ENCODE data around the gene JOSD2.
"Not testable (repeated sequence)": the region's sequence is repeated elsewhere in the genome, so short reads cannot be mapped to it uniquely, and the experiment has no call there.

JOSD2 gene

GRCh38 chr19:50547385-50548190 lies 36.6 kb upstream of the JOSD2 start:
- in situ Hi-C loops (cut with HindIII; ENCODE audit: low sequenced_read_pairs): no loop called here

DNA sequence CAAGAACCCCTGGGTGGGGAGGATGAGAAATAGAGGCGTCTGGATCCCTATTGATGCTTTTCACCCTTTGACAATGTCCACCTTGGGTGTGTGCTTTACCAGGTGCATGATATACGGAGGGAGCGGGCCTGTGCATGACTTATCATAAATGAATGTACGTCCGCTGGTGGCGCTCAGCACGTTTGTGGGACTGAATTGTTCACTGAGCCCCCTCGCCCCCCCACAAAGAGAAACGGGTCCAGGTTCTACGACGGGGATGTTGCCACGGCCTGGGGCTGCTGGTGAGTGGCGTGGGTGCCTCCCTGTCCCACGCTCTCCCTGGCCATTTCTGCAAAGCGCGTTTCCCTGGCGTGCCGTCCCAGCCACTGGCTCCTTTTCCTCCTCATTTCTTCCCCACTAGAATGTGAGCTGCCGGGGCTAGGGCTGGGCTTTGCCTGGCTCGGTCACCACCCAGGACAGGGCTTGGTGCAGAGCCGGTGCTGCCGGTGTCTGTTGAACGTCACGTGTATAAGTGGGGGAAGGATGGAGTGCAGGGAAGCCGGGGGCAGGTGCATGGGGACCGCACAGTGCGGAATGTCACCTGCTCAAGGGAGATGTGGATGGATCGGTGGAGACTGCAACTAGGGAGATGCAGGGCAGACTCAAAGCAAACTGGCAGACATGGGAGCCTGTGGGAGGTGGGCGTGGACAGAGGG lies 35.7 kb upstream of the JOSD2 start:
- in situ Hi-C loops (cut with HindIII; ENCODE audit: low sequenced_read_pairs): no loop called here

DNA sequence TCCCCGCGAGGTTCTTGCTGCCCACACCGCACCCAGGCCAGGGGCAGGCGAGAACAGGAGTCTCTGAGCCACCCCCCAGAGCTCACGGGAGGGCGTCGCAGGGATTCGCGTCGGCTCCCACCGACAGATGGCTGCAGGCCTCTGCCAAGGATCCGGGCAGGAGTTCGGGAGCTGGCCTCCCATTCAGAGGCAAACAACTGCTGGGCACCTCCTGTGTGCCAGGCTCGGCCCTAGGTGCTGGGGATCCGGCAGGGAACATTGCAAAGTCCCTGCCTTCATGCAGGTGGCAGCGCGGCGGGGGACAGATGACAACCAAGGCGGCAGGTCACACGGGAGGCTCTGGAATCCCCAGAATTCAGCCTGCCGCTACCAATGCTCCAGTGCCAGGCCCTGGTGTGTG lies 32.0 kb upstream of the JOSD2 start:
- in situ Hi-C loops (cut with HindIII; ENCODE audit: low sequenced_read_pairs): no loop called here

GRCh38 chr19:50537769-50538230 lies 26.8 kb upstream of the JOSD2 start:
- in situ Hi-C loops (cut with HindIII; ENCODE audit: low sequenced_read_pairs): no loop called here

DNA sequence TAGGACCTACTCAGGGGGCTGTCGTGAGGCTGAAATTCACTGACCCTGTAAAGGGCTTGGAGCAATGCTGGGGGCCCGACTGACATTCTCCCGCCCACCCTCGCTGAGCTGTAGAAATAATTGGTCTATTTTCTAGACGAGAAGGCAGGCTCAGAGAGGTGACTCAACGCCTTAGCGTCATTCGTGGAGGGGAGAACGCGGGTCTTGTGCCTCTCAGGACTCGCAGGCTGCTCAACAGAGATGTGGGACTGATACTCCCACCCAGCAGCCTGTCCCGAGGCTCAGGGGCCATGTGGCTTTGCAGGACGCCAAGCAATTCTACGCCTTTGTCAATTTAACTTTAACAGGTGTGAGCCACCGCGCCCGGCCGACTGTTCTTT lies 26.3 kb upstream of the JOSD2 start:
- in situ Hi-C loops (cut with HindIII; ENCODE audit: low sequenced_read_pairs): no loop called here

DNA sequence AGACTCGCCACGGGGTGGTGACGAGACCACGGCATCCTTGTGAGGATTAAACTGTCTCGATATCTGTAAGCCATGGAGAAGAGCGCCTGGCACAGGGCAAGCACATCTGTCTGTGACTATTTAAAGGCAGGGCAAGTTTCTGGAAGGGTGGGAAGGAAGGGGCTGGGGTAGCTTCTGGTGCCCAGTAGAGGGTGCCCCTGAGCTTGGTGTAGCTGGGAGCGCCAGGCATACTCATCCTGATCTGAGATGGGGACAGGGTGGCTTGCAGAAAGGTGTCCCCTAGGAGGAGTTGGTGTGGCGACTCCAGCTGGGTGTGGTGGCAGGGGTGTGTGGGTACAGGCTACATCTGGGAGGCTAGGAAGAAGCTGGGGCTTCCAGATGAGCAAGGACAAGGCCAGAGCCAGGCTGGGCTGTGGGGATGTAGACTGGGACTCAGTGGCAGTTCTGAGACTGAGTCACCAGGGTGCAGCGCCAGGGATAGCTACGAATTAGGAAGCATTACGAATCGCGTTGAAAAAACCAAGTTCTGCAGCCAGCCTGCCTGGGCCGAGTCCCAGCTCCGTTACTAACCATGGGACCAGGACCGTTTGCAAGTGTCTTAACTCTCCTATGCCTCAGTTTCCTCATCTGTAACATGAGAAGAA lies 25.8 kb upstream of the JOSD2 start:
- in situ Hi-C loops (cut with HindIII; ENCODE audit: low sequenced_read_pairs): no loop called here

- in situ Hi-C loops (cut with HindIII; ENCODE audit: low sequenced_read_pairs): no loop called here
Measured at GRCh38 chr19:50535672-50536187, 24.7 kb upstream of the JOSD2 start.

DNA sequence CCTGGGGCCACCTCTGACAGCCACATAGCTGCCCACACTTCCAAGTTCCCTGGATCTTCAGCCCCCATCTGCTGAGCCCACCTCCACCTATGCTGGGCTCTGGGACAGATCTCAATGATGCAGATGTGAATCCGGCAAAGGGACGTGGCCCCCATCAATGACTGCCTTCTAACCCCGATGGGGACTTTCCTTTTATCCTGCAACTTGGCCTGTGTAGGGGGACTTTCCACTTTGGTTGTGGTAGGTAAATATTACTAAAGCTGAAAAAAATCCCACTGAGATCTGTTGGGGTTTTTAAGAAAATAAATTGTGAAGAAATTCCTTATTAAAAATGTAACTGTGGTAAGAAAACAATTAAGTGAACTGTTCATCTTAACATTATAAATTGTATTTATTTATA lies 23.5 kb upstream of the JOSD2 start:
- in situ Hi-C loops (cut with HindIII; ENCODE audit: low sequenced_read_pairs): no loop called here

- in situ Hi-C loops (cut with HindIII; ENCODE audit: low sequenced_read_pairs): no loop called here
Measured at GRCh38 chr19:50532952-50533351, 22.0 kb upstream of the JOSD2 start.

- in situ Hi-C loops (cut with HindIII; ENCODE audit: low sequenced_read_pairs): no loop called here
Measured at GRCh38 chr19:50531171-50531612, 20.2 kb upstream of the JOSD2 start.

DNA sequence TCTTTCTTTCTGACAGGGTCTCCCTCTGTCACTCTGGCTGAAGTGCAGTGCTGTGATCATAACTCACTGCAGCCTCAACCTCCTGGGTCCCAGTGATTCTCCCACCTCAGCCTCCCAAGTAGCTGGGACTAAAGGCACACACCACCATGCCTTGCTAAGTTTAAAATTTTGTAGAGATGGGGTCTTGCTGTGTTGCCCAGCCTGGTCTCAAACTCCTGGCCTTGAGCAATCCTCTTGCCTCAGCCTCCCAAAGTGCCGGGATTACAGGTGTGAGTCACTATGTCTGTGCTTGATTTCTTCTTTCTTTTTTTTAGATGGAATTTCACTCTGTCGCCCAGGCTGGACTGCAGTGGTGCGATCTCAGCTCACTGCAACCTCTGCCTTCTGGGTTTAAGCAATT lies 17.1 kb upstream of the JOSD2 start:
- in situ Hi-C loops (cut with HindIII; ENCODE audit: low sequenced_read_pairs): not testable (repeated sequence)

DNA sequence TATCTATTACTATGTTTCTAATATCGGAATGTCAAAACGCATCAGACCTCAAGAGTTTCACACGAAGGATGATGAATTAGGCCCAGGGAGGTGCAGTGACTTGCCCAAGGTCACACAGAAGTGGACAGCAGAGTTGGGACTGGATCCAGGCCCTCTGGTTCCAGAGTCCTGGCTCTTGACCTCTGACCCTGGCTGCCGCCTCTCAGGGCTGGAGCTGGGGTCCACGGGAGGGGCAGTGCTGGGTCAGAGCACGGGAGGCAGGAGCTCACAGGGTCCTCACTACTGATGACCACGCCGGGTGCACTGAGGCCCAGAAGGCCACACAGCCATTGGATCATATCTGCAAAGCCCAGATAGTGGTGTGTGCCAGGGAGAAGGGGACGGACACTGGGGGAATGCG lies 11.9 kb upstream of the JOSD2 start:
- in situ Hi-C loops (cut with HindIII; ENCODE audit: low sequenced_read_pairs): no loop called here

DNA sequence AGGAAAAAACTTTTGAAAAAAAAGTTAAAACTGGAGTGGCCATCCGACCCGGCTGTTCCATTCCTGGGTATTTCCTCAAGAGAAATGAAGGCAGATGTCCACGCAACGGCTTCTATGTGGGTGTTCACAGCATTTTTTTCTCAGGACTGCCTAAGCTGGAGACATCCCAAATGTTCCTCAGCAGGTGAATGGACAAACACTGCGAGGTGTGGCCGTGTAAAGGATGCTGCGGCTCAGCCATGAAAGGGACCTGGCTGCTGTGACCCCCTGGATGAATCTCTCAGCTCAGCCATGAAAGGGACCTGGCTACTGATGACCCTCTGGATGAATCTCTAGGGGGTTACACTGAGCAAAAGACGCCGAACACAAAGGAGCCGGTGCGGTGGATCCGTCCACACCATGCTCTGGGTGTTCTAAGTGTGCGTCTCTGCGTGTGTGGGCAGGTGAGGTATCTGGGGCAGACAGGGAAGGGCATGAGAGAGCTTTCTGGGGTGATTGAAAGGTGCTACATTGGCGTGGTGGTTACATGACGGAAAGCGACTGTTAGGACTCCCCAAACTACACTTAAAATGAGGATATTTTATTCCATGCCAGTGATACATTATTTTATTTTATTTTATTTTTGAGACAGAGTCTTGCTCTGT lies 10.0 kb upstream of the JOSD2 start:
- in situ Hi-C loops (cut with HindIII; ENCODE audit: low sequenced_read_pairs): no loop called here

GRCh38 chr19:50519006-50519575 lies 8.1 kb upstream of the JOSD2 start:
- in situ Hi-C loops (cut with HindIII; ENCODE audit: low sequenced_read_pairs): no loop called here

GRCh38 chr19:50518091-50519005 lies 7.4 kb upstream of the JOSD2 start:
- in situ Hi-C loops (cut with HindIII; ENCODE audit: low sequenced_read_pairs): no loop called here

- in situ Hi-C loops (cut with HindIII; ENCODE audit: low sequenced_read_pairs): no loop called here
Measured at GRCh38 chr19:50517704-50518075, 6.7 kb upstream of the JOSD2 start.

DNA sequence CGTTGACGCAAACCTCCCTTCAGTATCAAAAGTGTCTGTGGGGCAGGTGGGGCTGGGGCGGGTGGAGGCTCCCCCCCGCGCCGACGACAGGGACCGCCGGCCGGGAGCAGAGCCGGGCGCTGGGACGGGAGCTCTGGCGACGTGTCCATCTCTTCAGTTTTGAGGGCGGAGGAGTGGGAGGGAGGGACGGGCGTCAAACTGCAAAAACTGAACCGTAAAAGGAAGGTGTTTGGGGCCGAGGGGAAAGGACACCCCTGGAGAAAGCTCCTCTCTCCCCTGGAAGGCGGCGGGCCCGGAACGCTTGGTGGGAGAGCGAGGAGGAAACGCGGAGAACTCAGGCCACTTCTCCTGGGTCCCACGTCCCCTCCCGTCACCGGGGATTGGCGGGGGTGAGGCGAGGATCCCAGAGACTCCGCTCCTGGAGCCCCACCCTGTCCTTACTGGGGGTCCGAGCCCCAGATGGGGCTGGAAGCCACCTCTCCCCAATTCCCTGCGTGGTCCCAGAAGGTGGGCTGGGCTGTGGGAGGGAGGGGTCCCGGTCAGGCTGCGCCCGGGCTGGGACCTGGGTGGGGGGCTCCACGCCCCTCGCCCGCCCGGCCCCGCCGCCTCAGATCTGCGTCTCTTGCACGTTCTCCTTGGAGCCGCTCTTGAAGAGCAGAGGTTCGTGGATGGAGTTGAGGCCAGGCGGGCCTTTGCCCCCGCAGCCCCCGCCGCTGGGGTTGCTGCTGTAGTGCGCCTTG lies 6.1 kb upstream of the JOSD2 start:
- in situ Hi-C loops (cut with HindIII; ENCODE audit: low sequenced_read_pairs): no loop called here

- in situ Hi-C loops (cut with HindIII; ENCODE audit: low sequenced_read_pairs): no loop called here
Measured at GRCh38 chr19:50516456-50516855, 5.5 kb upstream of the JOSD2 start.

DNA sequence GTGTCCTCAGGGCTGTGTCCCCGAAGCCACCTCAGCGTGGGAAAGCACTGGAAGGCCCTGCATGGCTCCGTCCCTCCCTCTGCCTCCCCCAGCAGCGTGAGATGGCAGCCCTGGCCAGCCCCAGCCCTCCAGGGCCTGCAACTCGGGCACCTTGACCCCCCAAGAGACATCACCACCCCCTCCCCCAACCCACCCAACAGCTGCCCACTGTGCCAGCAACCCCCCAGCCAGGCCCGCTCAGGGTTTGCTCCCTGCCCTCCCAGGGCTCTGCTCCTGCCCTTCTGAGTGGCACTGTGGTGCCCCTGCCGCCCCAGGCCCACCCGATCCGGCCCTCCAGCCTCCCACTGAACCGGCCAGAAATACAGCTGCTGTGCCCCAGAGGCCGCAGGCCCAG lies 4.2 kb upstream of the JOSD2 start:
- in situ Hi-C loops (cut with HindIII; ENCODE audit: low sequenced_read_pairs): no loop called here

All from endothelial cell of hepatic sinusoid (primary cell).